A172 (cell line): ENCODE measurements around the gene CELF4. TPM values are rescaled to one million over a fixed set of nuclear protein-coding genes. Genes with fewer than 3 reads are reported as not detected.

Experiments used
- DNase-seq: peaks from one replicate; pipeline ENCODE4 v3.0.0-alpha.2; 2015; ENCODE audit warnings: low spot score
- total RNA-seq: library from RNA; depleted of rRNA; stranded (reverse); fragments of >200 nt; shearing (Covaris generic); gene quantifications from 2 replicates; pipeline ENCODE4 v1.2.3, GENCODE V29; 2014

CELF4 gene
- total RNA-seq, 1 experiment from 2014 or later, result not detected

- no peak for DNase-seq
Measured at GRCh38 chr18:37225279-37225678, 340.3 kb downstream of the CELF4 start.

- no peak for DNase-seq
Measured at GRCh38 chr18:37222999-37223378, 342.6 kb downstream of the CELF4 start.

GRCh38 chr18:37222354-37222998 is 343.1 kb downstream of the CELF4 start:
- DNase-seq, result no peak

- DNase-seq, result no peak
Measured at GRCh38 chr18:37219257-37219656, 346.3 kb downstream of the CELF4 start.

GRCh38 chr18:37218022-37218590 is 347.5 kb downstream of the CELF4 start:
- DNase-seq, result no peak

- no peak for DNase-seq
Measured at GRCh38 chr18:37210781-37211180, 354.8 kb downstream of the CELF4 start.

GRCh38 chr18:37207343-37207742 is 358.3 kb downstream of the CELF4 start:
- DNase-seq, result no peak

GRCh38 chr18:37199741-37200140 is 365.9 kb downstream of the CELF4 start:
- DNase-seq, result no peak
